C4-2B (cell line): ENCODE measurements around the gene RNF8.
"Not testable (repeated sequence)": the region's sequence is repeated elsewhere in the genome, so short reads cannot be mapped to it uniquely, and the experiment has no call there.

Source experiments
- H3K27ac ChIP-seq: fragments of 450-650 bp; 2 replicates; pipeline ENCODE4 v1.5.1; 2017
- CTCF ChIP-seq: fragments of 450-650 bp; conservative IDR thresholded peaks from 2 replicates; pipeline ENCODE4 v1.5.1; 2017; ENCODE audit warnings: mild to moderate bottlenecking
- ZFX ChIP-seq: fragments of 450-650 bp; IDR thresholded peaks from 2 replicates; pipeline ENCODE4 v1.6.1; 2017

RNF8 gene

GRCh38 chr6:37432916-37433656 lies 79.3 kb downstream of the RNF8 start, which contains the start of gene CMTR1:
Gene CMTR1 (plus strand): TSS chr6:37433221. CDS start chr6:37435630, 2,409 bp downstream.
- peak within 1 kb of the TSS; percentile 75 for H3K27ac ChIP-seq

GRCh38 chr6:37433657-37434271 lies 80.0 kb downstream of the RNF8 start:
- peak overlapping the region; percentile 75 for H3K27ac ChIP-seq
- TF ChIP-seq CTCF, result no peak
- TF ChIP-seq ZFX, result 0 out of 2 replicates have a peak, but pooled peaks have one; percentile 1

More at GRCh38 chr6:37432916-37433656, 79.3 kb downstream of the RNF8 start, which contains the start of gene CMTR1:
- TF ChIP-seq ZFX, result peak; percentile 56
- no peak for TF ChIP-seq CTCF

GRCh38 chr6:37435373-37435772 lies 81.6 kb downstream of the RNF8 start:
- no peak overlapping the region for H3K27ac ChIP-seq
- TF ChIP-seq CTCF (no peak), ZFX (no peak)

GRCh38 chr6:37435816-37436215 lies 82.0 kb downstream of the RNF8 start:
- no peak overlapping the region for H3K27ac ChIP-seq
- no peak for TF ChIP-seq ZFX
- TF ChIP-seq CTCF, result peak; percentile 10; the same call in 1 of the 2 replicates

- no peak for TF ChIP-seq ZFX
- no peak for TF ChIP-seq CTCF
- H3K27ac ChIP-seq, result no peak overlapping the region
Measured at GRCh38 chr6:37438930-37439329, 85.1 kb downstream of the RNF8 start.

GRCh38 chr6:37441651-37442050 lies 87.9 kb downstream of the RNF8 start:
- H3K27ac ChIP-seq, result no peak overlapping the region
- no peak for TF ChIP-seq ZFX

GRCh38 chr6:37442416-37443215 lies 88.8 kb downstream of the RNF8 start:
- no peak overlapping the region for H3K27ac ChIP-seq
- TF ChIP-seq CTCF, result no peak
- no peak for TF ChIP-seq ZFX

GRCh38 chr6:37443216-37443542 lies 89.4 kb downstream of the RNF8 start:
- H3K27ac ChIP-seq, result not testable (repeated sequence)
